ENCODE measurements around the gene BHLHE41.

BHLHE41 gene

DNA sequence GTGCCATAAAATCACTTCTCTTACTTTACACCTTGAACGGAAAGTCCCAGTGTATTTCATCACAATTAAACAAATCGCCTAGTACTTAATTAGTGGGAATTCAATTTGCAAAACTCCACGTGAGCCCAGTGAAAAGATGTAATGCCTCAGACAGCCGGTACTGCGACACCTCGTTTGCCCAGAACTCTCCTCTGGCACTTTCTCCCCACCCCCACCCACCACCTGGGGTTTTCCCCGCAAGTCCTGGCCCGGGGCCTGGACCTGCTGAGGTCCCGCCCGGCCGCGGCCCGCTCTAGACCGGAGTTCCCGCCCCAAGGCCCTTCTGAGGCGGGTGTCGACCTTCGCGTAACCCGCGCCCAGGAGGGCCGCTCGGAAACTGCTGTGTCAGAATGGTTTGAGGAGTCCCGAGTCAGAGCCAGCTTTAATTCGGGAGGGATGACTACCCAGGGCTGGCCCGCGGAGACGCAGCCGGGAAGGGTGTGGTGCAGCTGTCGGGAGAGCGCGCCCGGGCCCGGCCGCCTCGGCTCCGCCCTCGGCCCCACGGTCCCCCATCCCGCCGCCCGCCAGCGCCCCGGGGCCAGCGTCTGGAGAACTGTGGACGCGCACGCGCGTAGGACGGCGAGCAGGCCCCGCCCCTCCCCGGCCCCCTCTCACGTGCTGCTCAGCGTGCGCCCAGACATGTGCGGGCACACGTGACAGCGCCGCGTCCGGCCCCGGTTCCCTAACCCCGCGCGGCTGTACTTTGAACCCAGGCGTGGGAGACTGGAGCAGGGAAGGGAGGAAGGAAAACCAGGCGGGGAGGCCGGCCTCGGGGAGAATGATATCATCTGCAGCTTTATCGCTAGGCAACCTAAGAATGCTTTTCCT, 10.8 kb downstream of the BHLHE41 start:
- peak overlapping the region; percentile 56 for H3K4me3 ChIP-seq (ENCODE audit: low read depth, low read length)

DNA sequence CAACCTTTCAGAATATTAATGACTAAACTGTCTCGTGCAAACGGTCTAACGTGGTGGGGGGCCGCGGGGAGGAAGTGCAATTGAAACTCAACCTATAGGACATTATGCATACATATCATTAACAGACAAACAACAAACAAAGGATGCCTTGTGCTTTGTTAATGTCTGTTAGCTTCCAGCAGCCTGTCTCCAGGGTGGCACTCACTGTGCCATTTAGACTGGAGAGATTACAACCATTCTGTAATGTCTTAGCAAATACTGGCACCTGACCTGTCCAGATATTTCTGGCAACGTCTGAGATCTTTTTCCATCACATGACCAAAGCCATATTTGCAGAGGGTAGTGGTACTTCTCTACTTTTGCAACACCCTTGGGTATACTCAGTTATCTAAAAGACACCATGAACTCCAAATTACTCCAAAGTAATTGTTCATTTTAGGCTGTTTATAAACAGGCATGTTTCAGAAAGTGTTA, 11.6 kb downstream of the BHLHE41 start:
- TF ChIP-seq, protein P1, sequence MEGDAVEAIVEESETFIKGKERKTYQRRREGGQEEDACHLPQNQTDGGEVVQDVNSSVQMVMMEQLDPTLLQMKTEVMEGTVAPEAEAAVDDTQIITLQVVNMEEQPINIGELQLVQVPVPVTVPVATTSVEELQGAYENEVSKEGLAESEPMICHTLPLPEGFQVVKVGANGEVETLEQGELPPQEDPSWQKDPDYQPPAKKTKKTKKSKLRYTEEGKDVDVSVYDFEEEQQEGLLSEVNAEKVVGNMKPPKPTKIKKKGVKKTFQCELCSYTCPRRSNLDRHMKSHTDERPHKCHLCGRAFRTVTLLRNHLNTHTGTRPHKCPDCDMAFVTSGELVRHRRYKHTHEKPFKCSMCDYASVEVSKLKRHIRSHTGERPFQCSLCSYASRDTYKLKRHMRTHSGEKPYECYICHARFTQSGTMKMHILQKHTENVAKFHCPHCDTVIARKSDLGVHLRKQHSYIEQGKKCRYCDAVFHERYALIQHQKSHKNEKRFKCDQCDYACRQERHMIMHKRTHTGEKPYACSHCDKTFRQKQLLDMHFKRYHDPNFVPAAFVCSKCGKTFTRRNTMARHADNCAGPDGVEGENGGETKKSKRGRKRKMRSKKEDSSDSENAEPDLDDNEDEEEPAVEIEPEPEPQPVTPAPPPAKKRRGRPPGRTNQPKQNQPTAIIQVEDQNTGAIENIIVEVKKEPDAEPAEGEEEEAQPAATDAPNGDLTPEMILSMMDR (IDR thresholded peaks at IDR 0.05; ENCODE audit: borderline replicate concordance, insufficient read depth, low read depth, low read length): no peak
- H3K4me3 ChIP-seq (ENCODE audit: low read depth, low read length): no peak overlapping the region

More for the DNA sequence above, 10.8 kb downstream of the BHLHE41 start:
- TF ChIP-seq, protein P1 (IDR thresholded peaks at IDR 0.05; ENCODE audit: borderline replicate concordance, insufficient read depth, low read depth, low read length): peak; percentile 34; the same call in 1 of the 2 replicates

GRCh38 chr12:26112703-26113147, 12.1 kb downstream of the BHLHE41 start:
- H3K4me3 ChIP-seq (ENCODE audit: low read depth, low read length): no peak overlapping the region
- TF ChIP-seq, protein P1 (IDR thresholded peaks at IDR 0.05; ENCODE audit: borderline replicate concordance, insufficient read depth, low read depth, low read length): no peak

DNA sequence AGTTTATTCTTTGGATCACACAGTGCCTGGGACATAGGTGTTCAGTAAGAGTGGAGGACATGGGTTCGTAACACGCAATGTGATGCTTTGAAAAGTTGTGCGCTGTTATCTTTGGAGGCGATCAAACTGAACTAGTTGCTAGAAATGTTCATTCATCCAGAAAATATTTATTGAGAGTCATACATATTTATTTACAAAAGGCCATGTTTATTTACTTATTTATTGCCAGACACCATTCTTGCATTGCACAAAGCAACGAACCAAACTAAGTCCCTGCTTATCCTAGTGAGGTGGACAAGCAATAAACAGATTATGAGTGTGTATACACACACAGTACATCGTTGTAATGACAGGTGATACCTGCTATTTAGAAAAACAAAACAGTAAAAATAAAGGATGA, 12.6 kb downstream of the BHLHE41 start:
- no peak overlapping the region for H3K4me3 ChIP-seq (ENCODE audit: low read depth, low read length)
- TF ChIP-seq, protein P1 (IDR thresholded peaks at IDR 0.05; ENCODE audit: borderline replicate concordance, insufficient read depth, low read depth, low read length): no peak

DNA sequence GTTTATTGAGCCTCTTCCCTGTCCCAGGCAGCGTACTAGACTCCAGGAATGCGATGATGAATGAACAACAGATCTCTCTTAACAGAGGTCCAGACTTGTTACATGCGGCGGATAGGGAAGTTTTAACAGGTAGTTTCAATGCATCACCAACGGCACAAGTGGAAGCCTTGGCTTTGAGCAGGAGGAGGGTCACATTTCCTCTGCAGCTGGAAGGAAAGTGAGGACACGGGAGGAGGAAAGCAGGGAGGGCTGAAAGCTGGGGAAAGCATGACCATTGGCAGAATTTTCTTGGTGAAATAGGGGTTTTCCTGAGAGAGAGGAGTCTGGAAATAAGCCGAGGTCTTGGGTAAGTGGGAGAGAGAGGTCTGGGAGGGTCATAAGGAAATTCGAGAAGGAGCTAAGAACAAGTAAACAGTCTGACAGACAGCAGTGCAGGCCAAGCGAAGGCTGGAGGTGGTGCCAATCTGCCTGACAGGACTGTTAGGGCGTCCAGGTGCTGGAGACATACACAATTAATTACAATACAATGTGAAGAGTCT, 15.4 kb downstream of the BHLHE41 start:
- no peak overlapping the region for H3K4me3 ChIP-seq (ENCODE audit: low read depth, low read length)
- TF ChIP-seq, protein P1 (IDR thresholded peaks at IDR 0.05; ENCODE audit: borderline replicate concordance, insufficient read depth, low read depth, low read length): no peak

GRCh38 chr12:26108915-26109314, 15.9 kb downstream of the BHLHE41 start:
- H3K4me3 ChIP-seq (ENCODE audit: low read depth, low read length): no peak overlapping the region
- TF ChIP-seq, protein P1 (IDR thresholded peaks at IDR 0.05; ENCODE audit: borderline replicate concordance, insufficient read depth, low read depth, low read length): no peak

All from GM12875 (cell line).